Cardiac septum (tissue), 1 donor: ENCODE results near the gene PTPRM. TPM values are rescaled to one million over a fixed set of nuclear protein-coding genes. Genes with fewer than 3 reads are reported as not detected.

Source experiments
- DNase-seq: peaks from one replicate; pipeline ENCODE4 v3.0.0-alpha.2; 2020; ENCODE audit warnings: low spot score
- intact Hi-C: fragments of 100-400 bp; cut with DNase I; formaldehyde crosslinking; loops from one replicate; pipeline ENCODE4 v1.14.0; 2022
- total RNA-seq: library from RNA; stranded (reverse); fragmentation: NEBNext Ultra II Directional; extraction: Animal tissue kit (Norgen Biotek cat#: 25700); gene quantifications from one replicate; pipeline ENCODE4 v1.2.1, GENCODE V29; 2021
- donor health status: DM: no; HTN: no; CAD: no.

PTPRM gene
- total RNA-seq, 1 donor from 2014 or later, result 132 TPM

GRCh38 chr18:8328126-8328525 is 761.0 kb downstream of the PTPRM start:
- DNase-seq, result no peak
- intact Hi-C loops, result no loop called here

GRCh38 chr18:8329186-8329771 is 762.2 kb downstream of the PTPRM start:
- DNase-seq, result no peak
- intact Hi-C loops, result no loop called here

DNA sequence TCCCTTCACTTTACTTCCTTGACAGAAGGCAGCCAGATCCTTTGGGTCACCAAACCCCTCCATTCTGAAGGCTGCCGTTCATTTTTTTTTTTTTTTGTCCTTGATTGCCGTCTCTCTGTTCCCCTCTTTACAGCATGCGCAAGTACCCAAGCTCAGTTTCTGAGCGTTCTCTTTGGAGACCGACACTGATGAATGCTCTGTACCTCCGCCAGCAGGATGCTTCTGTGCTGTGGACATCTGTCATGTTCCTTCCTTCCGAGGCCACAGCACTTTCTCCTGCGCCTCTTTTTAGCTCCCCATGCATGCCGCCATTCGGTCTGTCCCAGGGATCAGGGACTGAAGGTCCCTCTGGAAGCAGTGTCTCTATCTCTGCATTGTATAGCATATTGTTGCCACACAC is 763.5 kb downstream of the PTPRM start:
- intact Hi-C loops, result no loop called here
- no peak for DNase-seq

GRCh38 chr18:8332286-8332685 is 765.2 kb downstream of the PTPRM start:
- DNase-seq, result no peak
- intact Hi-C loops, result no loop called here

DNA sequence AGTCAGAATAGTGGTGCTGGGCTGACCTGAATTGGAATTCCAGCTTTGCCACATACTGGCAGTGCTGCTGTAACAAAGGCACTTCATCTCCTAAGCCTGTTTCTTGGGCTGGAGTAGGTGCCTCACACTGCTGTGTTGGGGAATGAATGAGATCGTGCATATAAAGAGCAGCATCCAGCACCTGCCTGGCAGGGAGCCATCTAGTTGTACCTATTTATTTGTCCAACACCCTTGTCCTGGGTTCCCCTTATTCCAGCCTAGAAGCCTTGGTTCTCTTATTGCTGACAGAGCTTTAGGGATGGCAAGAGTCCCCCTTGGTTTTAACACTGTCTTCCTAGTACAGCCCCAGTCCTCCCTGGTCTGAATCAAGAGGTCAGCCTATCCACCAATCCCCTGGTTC is 766.8 kb downstream of the PTPRM start:
- intact Hi-C loops, result no loop called here

GRCh38 chr18:8337211-8337610 is 770.1 kb downstream of the PTPRM start:
- intact Hi-C loops, result no loop called here
- no peak for DNase-seq

More for the DNA sequence above, 766.8 kb downstream of the PTPRM start:
- DNase-seq, result no peak

- intact Hi-C loops, result no loop called here
- DNase-seq, result no peak
Observed at GRCh38 chr18:8339210-8339609, 772.1 kb downstream of the PTPRM start.

DNA sequence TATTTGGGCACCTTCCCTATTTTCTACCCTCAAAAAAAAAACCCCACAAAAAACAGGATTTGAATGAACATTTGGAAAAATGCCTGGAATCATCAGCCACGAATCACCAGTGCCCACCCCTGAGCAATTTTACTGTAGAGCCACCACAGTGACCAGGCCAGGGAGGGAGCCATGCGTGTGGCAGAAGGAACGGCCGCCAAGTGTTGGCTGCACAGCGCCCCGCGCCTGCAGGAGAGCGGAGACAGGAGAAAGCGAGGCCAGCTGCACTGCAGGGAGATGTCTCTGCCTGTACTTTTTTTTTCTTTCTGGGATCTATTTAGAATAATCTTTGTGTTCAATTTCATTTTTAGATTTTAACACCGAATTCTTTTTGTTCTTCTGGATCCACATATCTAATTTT is 772.8 kb downstream of the PTPRM start:
- intact Hi-C loops, result no loop called here
- DNase-seq, result no peak

DNA sequence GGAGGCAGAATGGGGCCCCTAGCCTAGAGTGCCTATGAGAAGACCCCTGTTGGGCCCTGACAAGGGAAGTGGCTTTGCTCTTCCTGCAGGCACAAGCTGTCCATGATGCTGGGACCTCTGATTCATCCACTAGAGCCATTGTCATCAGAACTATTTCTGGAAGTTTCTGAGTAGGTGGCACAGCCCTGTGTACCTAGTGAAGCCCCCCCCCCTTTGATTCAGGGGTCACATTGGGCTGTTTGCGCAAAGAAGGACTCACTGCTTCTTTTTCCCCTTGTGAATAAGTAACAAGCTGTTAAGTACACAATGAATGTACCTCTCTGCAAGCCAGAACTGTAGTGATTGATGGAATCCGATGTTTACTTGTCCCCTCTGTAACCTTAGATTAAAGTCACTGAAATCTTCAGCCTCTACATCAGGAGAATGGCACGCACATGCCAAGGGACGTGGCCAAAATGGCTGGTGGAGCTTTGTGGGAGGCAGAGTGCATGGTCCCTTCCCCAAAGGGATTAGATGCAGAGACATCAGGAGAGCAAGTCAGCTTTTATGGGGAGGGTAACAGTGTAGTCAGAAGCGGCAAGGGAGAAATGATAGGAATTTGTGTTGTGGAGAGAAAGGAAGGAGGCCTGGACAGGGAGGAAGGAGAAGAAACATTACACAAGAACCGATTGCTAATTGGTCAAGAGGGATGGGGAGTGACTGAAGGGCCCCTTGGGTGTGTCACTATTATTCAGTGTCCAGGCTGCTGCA is 774.5 kb downstream of the PTPRM start:
- intact Hi-C loops, result no loop called here
- no peak for DNase-seq

DNA sequence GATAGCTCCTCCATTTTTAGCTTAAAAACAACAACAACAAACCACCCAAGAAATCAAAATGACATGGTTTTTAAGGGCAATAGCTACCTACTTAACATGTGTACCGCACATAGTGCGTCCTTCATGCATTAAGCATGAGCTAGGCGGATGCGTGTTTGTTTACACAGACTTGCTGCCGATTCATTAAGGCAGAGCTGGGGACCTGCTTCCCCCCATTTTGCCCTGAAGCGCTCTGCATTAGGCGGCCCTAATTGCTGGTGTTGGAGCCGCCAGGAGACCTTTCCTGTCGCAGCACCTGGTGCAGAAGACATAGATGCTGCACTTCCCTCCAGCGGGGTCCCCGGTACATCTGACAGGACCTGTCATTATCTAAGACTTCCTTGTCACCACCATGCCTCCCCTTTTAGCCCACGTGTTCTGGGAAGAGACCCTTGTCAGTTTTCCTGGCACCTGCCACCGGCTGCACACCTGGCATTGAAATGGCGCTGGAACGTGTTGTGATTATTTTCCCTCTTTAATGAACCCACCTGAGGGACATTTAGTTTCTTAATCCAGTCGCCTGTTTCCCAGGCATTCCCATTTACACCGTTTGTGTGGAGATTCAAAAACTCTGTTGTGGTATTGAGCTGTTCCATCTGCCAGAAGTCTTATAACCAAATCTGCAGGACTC is 781.1 kb downstream of the PTPRM start:
- DNase-seq, result no peak
- intact Hi-C loops, result no loop called here

DNA sequence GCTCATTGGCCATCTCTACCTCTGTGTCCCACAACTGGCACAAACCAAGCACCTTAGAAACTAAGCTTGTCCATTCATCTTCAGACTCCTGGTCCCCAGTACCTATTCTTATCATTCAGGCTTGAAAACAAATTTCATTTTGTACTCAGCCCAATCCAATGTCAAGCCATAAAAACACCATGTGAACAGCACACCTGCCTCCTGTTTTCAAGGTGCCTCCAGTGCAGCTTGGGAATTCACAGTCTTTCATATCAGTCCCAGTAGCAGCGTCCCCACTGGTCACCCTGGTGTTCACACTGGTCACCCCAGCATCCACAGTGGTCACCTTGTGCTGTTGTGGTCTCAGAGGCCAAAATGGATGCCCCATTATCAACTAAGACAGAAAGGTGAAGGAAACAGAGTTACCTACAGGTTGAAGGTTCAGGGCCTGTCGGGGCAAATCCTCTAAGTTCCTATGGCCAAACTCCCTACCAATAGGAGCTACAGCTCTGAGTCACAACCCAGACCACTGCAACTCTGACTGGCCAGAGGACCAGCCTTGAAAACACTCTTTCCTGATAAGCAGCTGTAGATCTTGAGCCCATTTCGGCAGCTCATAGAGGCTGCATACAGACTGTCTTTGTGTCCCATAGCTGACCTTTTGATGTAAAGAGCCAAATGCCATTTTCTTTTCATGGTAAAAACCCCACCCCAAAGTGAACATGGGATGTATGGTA is 782.6 kb downstream of the PTPRM start:
- DNase-seq, result no peak
- intact Hi-C loops, result no loop called here

DNA sequence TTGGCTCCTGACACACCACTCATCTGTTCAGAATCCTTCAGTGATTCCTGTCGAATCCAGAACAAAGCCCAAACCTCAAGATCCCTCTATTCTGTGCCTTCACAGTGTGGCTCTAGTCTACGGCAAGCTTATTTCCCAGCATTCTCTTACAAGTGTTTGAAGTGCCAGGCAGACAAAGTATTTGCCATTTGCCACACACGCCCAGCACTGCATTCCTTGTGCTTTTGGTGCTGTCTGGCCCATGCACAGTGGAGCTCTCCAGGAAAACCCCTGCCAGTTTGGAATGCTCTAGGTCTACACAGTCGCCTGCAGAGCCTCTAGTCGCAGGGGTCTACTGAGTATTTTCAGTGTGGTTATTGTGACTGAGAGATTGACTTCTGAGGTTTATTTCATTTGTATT is 783.5 kb downstream of the PTPRM start:
- DNase-seq, result no peak
- intact Hi-C loops, result no loop called here

DNA sequence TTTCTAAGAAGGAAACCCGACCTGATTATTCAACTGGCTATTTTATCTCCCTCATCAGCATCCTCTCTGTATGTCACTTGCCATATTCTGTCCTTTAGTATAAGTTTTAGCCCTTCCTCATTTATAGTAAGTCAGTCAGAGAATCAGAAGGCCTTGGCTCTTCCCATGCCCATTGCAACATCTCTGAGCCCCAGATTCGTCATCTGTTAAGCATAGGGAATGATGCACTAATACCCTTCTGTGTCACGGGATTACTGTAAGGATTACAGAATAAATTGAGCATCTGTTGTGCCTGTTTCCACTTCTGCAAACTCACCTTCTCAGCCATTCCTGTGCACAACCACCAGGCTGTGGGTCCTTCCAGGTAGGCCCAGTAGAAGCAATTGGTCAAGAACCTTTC is 784.0 kb downstream of the PTPRM start:
- DNase-seq, result no peak
- intact Hi-C loops, result no loop called here

- intact Hi-C loops, result no loop called here
- DNase-seq, result no peak
Observed at GRCh38 chr18:8354304-8354703, 787.2 kb downstream of the PTPRM start.

DNA sequence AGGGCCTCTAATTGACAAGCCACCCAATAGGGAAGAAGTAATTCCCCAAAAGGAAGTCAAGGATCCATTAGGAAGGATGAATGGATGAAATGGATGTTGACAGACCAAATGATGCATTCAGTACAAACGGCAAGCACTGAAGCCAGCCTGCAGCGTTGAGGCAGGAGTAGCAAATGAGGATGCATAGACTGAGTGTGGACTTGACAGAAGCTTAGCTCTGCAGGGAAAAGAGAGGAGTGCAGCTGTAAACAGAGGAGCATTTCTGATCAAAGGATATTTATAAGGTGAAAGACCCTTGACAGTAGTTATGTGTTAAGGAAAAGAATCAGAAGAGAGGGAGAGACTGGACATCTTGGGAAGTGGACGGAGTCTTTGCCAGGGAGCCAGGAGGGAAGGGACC is 788.9 kb downstream of the PTPRM start:
- DNase-seq, result no peak
- intact Hi-C loops, result no loop called here

GRCh38 chr18:8357320-8357719 is 790.2 kb downstream of the PTPRM start:
- intact Hi-C loops, result no loop called here
- no peak for DNase-seq

DNA sequence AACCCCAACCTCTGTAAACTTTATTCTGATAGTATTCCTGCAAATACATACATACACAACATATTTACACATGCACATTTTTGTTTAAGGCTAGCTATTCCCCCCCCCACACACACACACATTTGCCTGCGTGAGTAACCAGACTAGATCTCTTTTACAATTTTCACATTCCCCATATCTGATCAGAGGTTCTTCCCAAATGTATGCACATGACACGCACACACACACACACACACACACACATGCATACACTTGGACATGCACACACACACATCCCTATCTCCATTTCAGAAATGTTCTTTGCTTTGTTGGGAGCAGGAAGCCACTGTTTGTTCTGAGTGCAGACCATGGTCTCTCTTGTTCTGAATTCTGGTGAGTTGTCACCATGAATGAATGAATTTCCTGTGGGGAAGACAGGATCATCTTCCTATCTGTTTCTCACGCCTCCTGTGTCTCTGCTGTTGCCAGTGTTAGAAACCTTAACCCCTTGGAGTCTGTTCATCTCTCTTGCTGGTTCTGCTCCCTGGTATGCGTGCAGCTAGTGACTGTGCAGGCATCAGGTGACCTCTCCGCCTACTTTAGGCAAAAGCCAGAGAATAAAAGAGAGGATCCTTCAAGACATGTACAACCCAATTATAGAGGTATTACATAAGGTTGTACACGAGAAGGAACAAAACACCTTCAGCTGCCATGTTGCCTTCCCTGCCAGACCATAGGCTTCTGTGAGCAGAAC is 791.1 kb downstream of the PTPRM start:
- intact Hi-C loops, result no loop called here
- no peak for DNase-seq

DNA sequence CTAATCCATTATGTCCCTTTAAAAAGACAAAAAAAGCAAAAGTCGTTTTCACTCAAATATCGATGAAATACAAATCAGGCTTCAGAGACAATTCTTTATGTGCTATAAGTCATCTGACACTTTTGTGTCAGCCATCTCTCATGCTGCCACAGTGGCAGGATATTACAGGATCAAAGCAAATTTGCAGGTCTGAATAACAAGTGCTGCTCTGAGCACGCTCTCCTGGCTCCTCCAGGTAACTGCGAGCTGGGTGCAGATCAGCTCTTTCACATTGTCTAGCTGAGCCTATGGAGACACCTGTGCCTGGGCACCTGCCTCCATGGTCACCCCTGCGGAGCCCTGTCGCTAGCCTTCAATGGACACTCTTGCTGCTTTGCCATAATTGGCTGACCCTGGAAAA is 792.0 kb downstream of the PTPRM start:
- intact Hi-C loops, result no loop called here
- DNase-seq, result no peak

GRCh38 chr18:8359481-8359880 is 792.4 kb downstream of the PTPRM start:
- intact Hi-C loops, result no loop called here

DNA sequence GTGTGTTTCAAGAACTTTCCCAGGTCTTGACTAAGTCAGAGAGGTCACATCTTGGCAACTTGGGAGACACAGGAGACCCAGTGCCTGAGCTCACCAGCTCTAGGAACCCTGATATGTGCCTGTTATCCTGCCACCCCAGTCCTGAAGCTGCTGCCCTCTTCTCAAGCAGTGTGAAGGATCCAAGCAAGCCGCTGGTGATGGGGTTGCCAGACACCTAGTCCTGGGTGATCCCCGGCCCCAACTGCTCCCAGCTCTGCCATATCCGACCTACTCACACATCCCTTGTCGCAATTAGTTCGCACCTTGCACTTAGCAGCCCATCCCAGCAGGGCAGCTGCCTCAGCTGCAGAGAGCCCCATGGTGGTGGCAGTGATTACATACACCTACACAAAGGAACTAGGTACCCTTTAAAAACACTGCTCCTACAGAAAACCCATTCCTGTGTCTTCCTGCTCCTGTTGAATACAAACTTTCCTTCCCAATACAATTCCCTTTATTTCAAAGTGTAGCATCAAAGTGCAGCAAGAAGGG is 794.9 kb downstream of the PTPRM start:
- DNase-seq, result no peak

More at GRCh38 chr18:8359481-8359880, 792.4 kb downstream of the PTPRM start:
- DNase-seq, result no peak

More for the DNA sequence above, 794.9 kb downstream of the PTPRM start:
- intact Hi-C loops, result no loop called here
